Smooth muscle cell (in vitro differentiated cells): ENCODE data around the gene RPL39. TPM values are rescaled to one million over a fixed set of nuclear protein-coding genes. Genes with fewer than 3 reads are reported as not detected.
"Not testable (repeated sequence)": the region's sequence is repeated elsewhere in the genome, so short reads cannot be mapped to it uniquely, and the experiment has no call there.

Experiments used
- DNase-seq: peaks from one replicate; lab custom pipeline; 2025; ENCODE audit not compliant: unreplicated experiment; lab: John Stamatoyannopoulos, UW
- H2AFZ ChIP-seq: fragments of 200-600 bp; sonication (generic); 2 replicates; pipeline ENCODE4 v1.6.0; 2016; ENCODE audit warnings: antibody characterized with exemption, low read depth, mild to moderate bottlenecking
- H3F3A ChIP-seq: fragments of 200-600 bp; sonication (generic); 2 replicates; pipeline ENCODE4 v1.6.0; 2017; ENCODE audit warnings: antibody characterized with exemption, low read depth
- H3K27ac ChIP-seq: fragments of 200-600 bp; sonication (generic); 2 replicates; pipeline ENCODE4 v1.5.1; 2016; ENCODE audit warnings: low read depth, mild to moderate bottlenecking
- H3K27me3 ChIP-seq: fragments of 200-600 bp; sonication (generic); 2 replicates; pipeline ENCODE4 v1.6.1; 2016; ENCODE audit warnings: low read depth, mild to moderate bottlenecking
- H3K36me3 ChIP-seq: fragments of 200-600 bp; sonication (generic); 2 replicates; pipeline ENCODE4 v1.5.1; 2016; ENCODE audit warnings: low read depth
- H3K4me1 ChIP-seq: fragments of 200-600 bp; sonication (generic); 2 replicates; pipeline ENCODE4 v1.5.1; 2016; ENCODE audit warnings: low read depth
- H3K4me2 ChIP-seq: fragments of 200-600 bp; sonication (generic); 2 replicates; pipeline ENCODE4 v1.6.0; 2016; ENCODE audit warnings: mild to moderate bottlenecking
- H3K4me3 ChIP-seq: fragments of 200-600 bp; sonication (generic); 2 replicates; pipeline ENCODE4 v1.5.1; 2016; ENCODE audit warnings: mild to moderate bottlenecking
- H3K79me2 ChIP-seq: fragments of 200-600 bp; sonication (generic); 2 replicates; pipeline ENCODE4 v1.6.0; 2016; ENCODE audit warnings: low read depth, mild to moderate bottlenecking
- H3K9ac ChIP-seq: fragments of 200-600 bp; sonication (generic); 2 replicates; pipeline ENCODE4 v1.6.0; 2016; ENCODE audit warnings: low read depth
- H3K9me3 ChIP-seq: fragments of 200-600 bp; sonication (generic); replicated peaks from 2 replicates; pipeline ENCODE4 v1.5.1; 2016; ENCODE audit warnings: low read depth
- H4K20me1 ChIP-seq: fragments of 200-600 bp; sonication (generic); 2 replicates; pipeline ENCODE4 v1.6.0; 2016; ENCODE audit warnings: low read depth
- CTCF ChIP-seq: fragments of 200-600 bp; sonication (generic); IDR thresholded peaks from 2 replicates; pipeline ENCODE4 v1.5.1; 2017; ENCODE audit warnings: borderline replicate concordance, mild to moderate bottlenecking, antibody characterized with exemption; ENCODE audit not compliant: insufficient read depth, poor library complexity, severe bottlenecking
- WGBS: methylation state at CpG from one replicate; pipeline ENCODE4 v1.1.7; 2016; ENCODE audit warnings: low lambda C conversion rate; 5-methylcytosine and 5-hydroxymethylcytosine counted together
- polyA plus RNA-seq: library from polyadenylated mRNA; unstranded; fragments of >200 nt; fragmentation: Nextera tagmentation; extraction: Ambion mirVana; gene quantifications from 2 replicates; pipeline ENCODE4 v1.2.1, GENCODE V29; 2016
- total RNA-seq: library from RNA; depleted of rRNA; stranded (reverse); fragments of >200 nt; gene quantifications from 2 replicates; pipeline ENCODE4 v1.2.3, GENCODE V29; 2014

RPL39 gene
- total RNA-seq (4,715 and 4,767 TPM in 2 replicates), polyA plus RNA-seq (764 and 823 TPM in 2 replicates)

- Histone ChIP-seq H3K9me3 (no peaks in the 10 kb centered on the region), H3K27me3 (no peaks in the 10 kb centered on the region), H3K9ac (peak within 1 kb of the TSS; percentile 95), H3K4me2 (peak within 1 kb of the TSS; percentile 90), H3K4me1 (no peaks in the 10 kb centered on the region), H3K79me2 (peaks cover 44% of the 10 kb centered on the region), H3K4me3 (peak within 1 kb of the TSS; percentile 87), H2AFZ (peak within 1 kb of the TSS; percentile 77), H4K20me1 (peaks cover 45% of the 10 kb centered on the region), H3F3A (no peaks in the 10 kb centered on the region), H3K36me3 (no peaks in the 10 kb centered on the region), H3K27ac (peak within 1 kb of the TSS; percentile 89)
- no peak for TF ChIP-seq CTCF
- DNase-seq: peak; percentile 49
- 41% methylated on average over 58 of the region's 58 CpGs for WGBS
Measured at GRCh38 chrX:119791437-119792231, at the start of gene RPL39. Gene RPL39, minus strand, starts transcription at chrX:119791630. Its CDS starts 54 bp downstream, at chrX:119791576.

GRCh38 chrX:119833905-119834304, 42.5 kb upstream of the RPL39 start:
- H3K4me1 ChIP-seq: no peaks in the 10 kb centered on the region
- no peak for TF ChIP-seq CTCF
- no peaks in the 10 kb centered on the region for H3K9me3 ChIP-seq
- no peaks in the 10 kb centered on the region for H4K20me1 ChIP-seq
- H3K79me2 ChIP-seq: no peaks in the 10 kb centered on the region
- no peaks in the 10 kb centered on the region for H3F3A ChIP-seq
- no peak overlapping the region for H3K4me3 ChIP-seq
- no peak for DNase-seq
- no peak overlapping the region for H2AFZ ChIP-seq
- no peak overlapping the region for H3K27ac ChIP-seq
- H3K36me3 ChIP-seq: peaks cover 9% of the 10 kb centered on the region
- H3K9ac ChIP-seq: no peak overlapping the region
- no peaks in the 10 kb centered on the region for H3K27me3 ChIP-seq
- no peak overlapping the region for H3K4me2 ChIP-seq
- 81% methylated on average over 3 of the region's 3 CpGs for WGBS

GRCh38 chrX:119828446-119828845, 37.0 kb upstream of the RPL39 start:
- WGBS: 90% methylated on average over 5 of the region's 5 CpGs
- TF ChIP-seq CTCF: no peak

GRCh38 chrX:119826399-119826959, 35.0 kb upstream of the RPL39 start:
- no peaks in the 10 kb centered on the region for H3K4me1 ChIP-seq
- no peaks in the 10 kb centered on the region for H3F3A ChIP-seq
- no peaks in the 10 kb centered on the region for H3K27me3 ChIP-seq
- TF ChIP-seq CTCF: no peak
- H3K9ac ChIP-seq: no peak overlapping the region
- no peak overlapping the region for H2AFZ ChIP-seq
- DNase-seq: no peak
- no peak overlapping the region for H3K4me3 ChIP-seq
- no peak overlapping the region for H3K4me2 ChIP-seq
- no peak overlapping the region for H3K27ac ChIP-seq
- no peaks in the 10 kb centered on the region for H3K9me3 ChIP-seq
- no peaks in the 10 kb centered on the region for H3K79me2 ChIP-seq
- 78% methylated on average over 7 of the region's 7 CpGs for WGBS
- no peaks in the 10 kb centered on the region for H4K20me1 ChIP-seq
- no peaks in the 10 kb centered on the region for H3K36me3 ChIP-seq

More at GRCh38 chrX:119828446-119828845, 37.0 kb upstream of the RPL39 start:
- no peak for DNase-seq
- Histone ChIP-seq H4K20me1 (no peaks in the 10 kb centered on the region), H2AFZ (no peak overlapping the region), H3K4me3 (no peak overlapping the region), H3K4me2 (no peak overlapping the region), H3K79me2 (no peaks in the 10 kb centered on the region), H3K4me1 (no peaks in the 10 kb centered on the region), H3F3A (no peaks in the 10 kb centered on the region), H3K27me3 (no peaks in the 10 kb centered on the region), H3K9me3 (no peaks in the 10 kb centered on the region), H3K36me3 (no peaks in the 10 kb centered on the region), H3K27ac (no peak overlapping the region), H3K9ac (no peak overlapping the region)

- H3K27me3 ChIP-seq, DNase-seq, H3K79me2 ChIP-seq, H3F3A ChIP-seq, H3K4me2 ChIP-seq, H3K4me1 ChIP-seq, H2AFZ ChIP-seq, H3K27ac ChIP-seq, H3K36me3 ChIP-seq, H3K9me3 ChIP-seq, H3K9ac ChIP-seq, H4K20me1 ChIP-seq, H3K4me3 ChIP-seq: not testable (repeated sequence)
- 100% methylated on average over 1 of the region's 5 CpGs for WGBS
Measured at GRCh38 chrX:119824221-119824620, 32.8 kb upstream of the RPL39 start.
